Stimulated activated CD8-positive, alpha-beta memory T cell treated with anti-CD3 and anti-CD28 coated beads, Interleukin-7, amount 100 ng/mL, for 48 hours (primary cell): ENCODE data around the gene TAF3.
"Not testable (repeated sequence)": the region's sequence is repeated elsewhere in the genome, so short reads cannot be mapped to it uniquely, and the experiment has no call there.

ENCODE experiments used
- DNase-seq, 2 donors: peaks; one replicate each; pipeline ENCODE4 v3.0.0-alpha.2; 2020; ENCODE audit warnings: low read depth in 1 of 2; ENCODE audit errors: extremely low read depth in 1 of 2

Gene TAF3

GRCh38 chr10:7818295-7819120 lies at the start of gene TAF3:
Gene TAF3, plus strand, starts transcription at chr10:7818505. Its CDS starts 205 bp downstream, at chr10:7818710.
- DNase-seq = peak; percentile 84 to 87

GRCh38 chr10:7773845-7774801 lies 44.2 kb upstream of the TAF3 start:
- DNase-seq = no peak

GRCh38 chr10:7776777-7777176 lies 41.5 kb upstream of the TAF3 start:
- DNase-seq = no peak

- not testable (repeated sequence) for DNase-seq
Observed at GRCh38 chr10:7782194-7782593, 36.1 kb upstream of the TAF3 start.

- DNase-seq = no peak
Observed at GRCh38 chr10:7786430-7786829, 31.9 kb upstream of the TAF3 start.

- DNase-seq = peak in 1 of 2 donors; percentile 3
Observed at GRCh38 chr10:7787150-7787856, 31.0 kb upstream of the TAF3 start.

- DNase-seq = peak; percentile 96 to 97
Observed at GRCh38 chr10:7787857-7788638, 30.3 kb upstream of the TAF3 start, which contains the start of the genes ATP5F1C and KIN. Gene ATP5F1C, plus strand, starts transcription at chr10:7788177. Its CDS starts 31 bp downstream, at chr10:7788208. Gene KIN, minus strand, starts transcription at chr10:7787993. Its CDS starts 60 bp downstream, at chr10:7787933.

GRCh38 chr10:7788639-7789286 lies 29.5 kb upstream of the TAF3 start:
- DNase-seq = no peak

GRCh38 chr10:7789390-7789789 lies 28.9 kb upstream of the TAF3 start:
- no peak for DNase-seq

GRCh38 chr10:7792541-7792940 lies 25.8 kb upstream of the TAF3 start:
- DNase-seq = no peak

- no peak for DNase-seq
Observed at GRCh38 chr10:7794251-7795026, 23.9 kb upstream of the TAF3 start.

GRCh38 chr10:7795605-7796004 lies 22.7 kb upstream of the TAF3 start:
- DNase-seq = no peak

- DNase-seq = no peak
Observed at GRCh38 chr10:7797582-7797981, 20.7 kb upstream of the TAF3 start.

- no peak for DNase-seq
Observed at GRCh38 chr10:7802606-7803005, 15.7 kb upstream of the TAF3 start.

GRCh38 chr10:7804216-7804615 lies 14.1 kb upstream of the TAF3 start:
- DNase-seq = no peak

- DNase-seq = no peak
Observed at GRCh38 chr10:7804741-7805140, 13.6 kb upstream of the TAF3 start.

GRCh38 chr10:7808686-7809267 lies 9.5 kb upstream of the TAF3 start:
- no peak for DNase-seq

- DNase-seq = no peak
Observed at GRCh38 chr10:7810443-7810842, 7.9 kb upstream of the TAF3 start.
